ENCODE measurements around the gene MDGA2.
"Not testable (repeated sequence)": the region's sequence is repeated elsewhere in the genome, so short reads cannot be mapped to it uniquely, and the experiment has no call there.

MDGA2 gene

DNA sequence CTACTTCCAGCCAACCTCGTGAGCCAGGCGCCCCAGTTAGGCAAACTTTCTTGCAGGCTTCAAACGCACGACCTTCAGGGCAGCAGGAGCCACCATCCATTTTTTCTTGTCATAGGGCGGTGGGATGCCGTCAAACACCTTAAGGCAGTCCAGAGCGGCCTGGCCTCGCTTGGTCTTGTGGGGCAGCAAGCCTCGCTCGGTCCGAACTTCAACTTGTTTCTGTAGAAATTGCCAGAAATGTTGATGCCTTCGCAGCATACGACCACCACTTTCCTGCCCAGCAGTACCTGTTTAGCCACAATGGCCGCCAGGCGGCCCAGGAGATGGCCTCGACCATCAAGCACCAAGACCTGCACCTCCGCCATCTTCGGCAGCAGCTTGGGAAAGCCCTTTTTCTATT, 474.7 kb downstream of the MDGA2 start:
- Histone ChIP-seq H3K27me3 (ENCODE audit: control insufficient read depth in 1 of 2, insufficient read depth in 1 of 2, low read length in 2 of 2) (no peaks in the 10 kb centered on the region), H3K4me2 (ENCODE audit: low read length, poor library complexity, severe bottlenecking) (no peak overlapping the region), H2BK15ac (ENCODE audit: low read depth, poor library complexity, severe bottlenecking) (no peak overlapping the region), H3K4me3 (ENCODE audit: insufficient read depth in 1 of 2, low read depth in 1 of 2, low read length in 2 of 2) (no peak overlapping the region), H2AK5ac (ENCODE audit: low read length, severe bottlenecking) (no peak overlapping the region), H3K4me1 (ENCODE audit: control insufficient read depth, insufficient read depth, low read depth, low read length) (no peaks in the 10 kb centered on the region), H3K27ac (ENCODE audit: low read length, poor library complexity, severe bottlenecking) (no peak overlapping the region), H3K9ac (ENCODE audit: low read length) (no peak overlapping the region), H3K23ac (ENCODE audit: low read length in 2 of 2) (no peak overlapping the region), H3K4ac (ENCODE audit: low read depth in 1 of 2, low read length in 2 of 2) (no peak overlapping the region), H4K8ac (ENCODE audit: low read length) (no peak overlapping the region), H3K36me3 (ENCODE audit: control insufficient read depth in 1 of 2, insufficient read depth in 2 of 2, low read depth in 1 of 2, low read length in 2 of 2) (no peaks in the 10 kb centered on the region), H3K18ac (ENCODE audit: low read depth in 1 of 2, low read length in 2 of 2) (peak overlapping the region in 1 of 2 experiments; percentile 43), H3K9me3 (ENCODE audit: control insufficient read depth, low read length) (no peaks in the 10 kb centered on the region), H2BK12ac (ENCODE audit: low read length in 2 of 2) (no peak overlapping the region), H3K14ac (ENCODE audit: low read length in 2 of 2) (no peak overlapping the region), H3K79me1 (replicated peaks; ENCODE audit: low read length, poor library complexity, severe bottlenecking) (no peaks in the 10 kb centered on the region), H4K91ac (ENCODE audit: low read length) (no peak overlapping the region), H2BK120ac (ENCODE audit: low read depth, low read length) (no peak overlapping the region), H2BK5ac (ENCODE audit: low read depth, low read length, poor library complexity, severe bottlenecking) (no peak overlapping the region), H2AFZ (ENCODE audit: low read depth, low read length) (no peak overlapping the region)
- 97% methylated on average over 18 of the region's 18 CpGs for WGBS
- DNase-seq = no peak

GRCh38 chr14:47195582-47195981, 479.8 kb downstream of the MDGA2 start:
- Histone ChIP-seq H3K27me3 (ENCODE audit: control insufficient read depth in 1 of 2, insufficient read depth in 1 of 2, low read length in 2 of 2) (no peaks in the 10 kb centered on the region), H3K4me2 (ENCODE audit: low read length, poor library complexity, severe bottlenecking) (no peak overlapping the region), H3K23ac (ENCODE audit: low read length in 2 of 2) (no peak overlapping the region), H3K9ac (ENCODE audit: low read length) (no peak overlapping the region), H2BK5ac (ENCODE audit: low read depth, low read length, poor library complexity, severe bottlenecking) (no peak overlapping the region), H3K4me1 (ENCODE audit: control insufficient read depth, insufficient read depth, low read depth, low read length) (peaks cover 3% of the 10 kb centered on the region), H3K14ac (ENCODE audit: low read length in 2 of 2) (no peak overlapping the region), H4K91ac (ENCODE audit: low read length) (no peak overlapping the region), H3K27ac (ENCODE audit: low read length, poor library complexity, severe bottlenecking) (no peak overlapping the region), H2BK15ac (ENCODE audit: low read depth, poor library complexity, severe bottlenecking) (no peak overlapping the region), H2AFZ (ENCODE audit: low read depth, low read length) (no peak overlapping the region), H3K36me3 (ENCODE audit: control insufficient read depth in 1 of 2, insufficient read depth in 2 of 2, low read depth in 1 of 2, low read length in 2 of 2) (no peaks in the 10 kb centered on the region), H3K4ac (ENCODE audit: low read depth in 1 of 2, low read length in 2 of 2) (no peak overlapping the region), H3K4me3 (ENCODE audit: insufficient read depth in 1 of 2, low read depth in 1 of 2, low read length in 2 of 2) (no peak overlapping the region), H3K18ac (ENCODE audit: low read depth in 1 of 2, low read length in 2 of 2) (no peak overlapping the region), H2BK120ac (ENCODE audit: low read depth, low read length) (no peak overlapping the region), H3K79me1 (replicated peaks; ENCODE audit: low read length, poor library complexity, severe bottlenecking) (no peaks in the 10 kb centered on the region), H2AK5ac (ENCODE audit: low read length, severe bottlenecking) (no peak overlapping the region), H3K9me3 (ENCODE audit: control insufficient read depth, low read length) (no peaks in the 10 kb centered on the region), H4K8ac (ENCODE audit: low read length) (no peak overlapping the region), H2BK12ac (ENCODE audit: low read length in 2 of 2) (no peak overlapping the region)
- DNase-seq = no peak
- WGBS = no CpG with 5 or more reads among the region's 1 CpG

- Histone ChIP-seq H2BK5ac (ENCODE audit: low read depth, low read length, poor library complexity, severe bottlenecking) (no peak overlapping the region), H3K79me1 (replicated peaks; ENCODE audit: low read length, poor library complexity, severe bottlenecking) (no peaks in the 10 kb centered on the region), H3K36me3 (ENCODE audit: control insufficient read depth in 1 of 2, insufficient read depth in 2 of 2, low read depth in 1 of 2, low read length in 2 of 2) (no peaks in the 10 kb centered on the region), H3K27ac (ENCODE audit: low read length, poor library complexity, severe bottlenecking) (peak overlapping the region; percentile 90), H4K8ac (ENCODE audit: low read length) (no peak overlapping the region), H3K4ac (ENCODE audit: low read depth in 1 of 2, low read length in 2 of 2) (no peak overlapping the region), H3K9ac (ENCODE audit: low read length) (no peak overlapping the region), H3K14ac (ENCODE audit: low read length in 2 of 2) (no peak overlapping the region), H3K4me2 (ENCODE audit: low read length, poor library complexity, severe bottlenecking) (no peak overlapping the region), H3K27me3 (ENCODE audit: control insufficient read depth in 1 of 2, insufficient read depth in 1 of 2, low read length in 2 of 2) (no peaks in the 10 kb centered on the region), H3K9me3 (ENCODE audit: control insufficient read depth, low read length) (no peaks in the 10 kb centered on the region), H2BK120ac (ENCODE audit: low read depth, low read length) (no peak overlapping the region), H3K4me3 (ENCODE audit: insufficient read depth in 1 of 2, low read depth in 1 of 2, low read length in 2 of 2) (no peak overlapping the region), H3K18ac (ENCODE audit: low read depth in 1 of 2, low read length in 2 of 2) (no peak overlapping the region), H2BK15ac (ENCODE audit: low read depth, poor library complexity, severe bottlenecking) (no peak overlapping the region), H2AK5ac (ENCODE audit: low read length, severe bottlenecking) (no peak overlapping the region), H3K23ac (ENCODE audit: low read length in 2 of 2) (no peak overlapping the region), H2BK12ac (ENCODE audit: low read length in 2 of 2) (no peak overlapping the region), H3K4me1 (ENCODE audit: control insufficient read depth, insufficient read depth, low read depth, low read length) (peaks cover 3% of the 10 kb centered on the region), H4K91ac (ENCODE audit: low read length) (no peak overlapping the region), H2AFZ (ENCODE audit: low read depth, low read length) (no peak overlapping the region)
- no CpG with 5 or more reads among the region's 1 CpG for WGBS
- DNase-seq = peak; percentile 54
These were observed 481.4 kb downstream of the MDGA2 start for GRCh38 chr14:47194055-47194454.

- H2BK120ac ChIP-seq (ENCODE audit: low read depth, low read length); H2AFZ ChIP-seq (ENCODE audit: low read depth, low read length); H3K4ac ChIP-seq (ENCODE audit: low read depth in 1 of 2, low read length in 2 of 2); H2AK5ac ChIP-seq (ENCODE audit: low read length, severe bottlenecking); H2BK12ac ChIP-seq (ENCODE audit: low read length in 2 of 2); H3K36me3 ChIP-seq (ENCODE audit: control insufficient read depth in 1 of 2, insufficient read depth in 2 of 2, low read depth in 1 of 2, low read length in 2 of 2); H4K91ac ChIP-seq (ENCODE audit: low read length); H4K8ac ChIP-seq (ENCODE audit: low read length); H3K27me3 ChIP-seq (ENCODE audit: control insufficient read depth in 1 of 2, insufficient read depth in 1 of 2, low read length in 2 of 2); H3K4me2 ChIP-seq (ENCODE audit: low read length, poor library complexity, severe bottlenecking); H3K9me3 ChIP-seq (ENCODE audit: control insufficient read depth, low read length); H3K18ac ChIP-seq (ENCODE audit: low read depth in 1 of 2, low read length in 2 of 2); H3K14ac ChIP-seq (ENCODE audit: low read length in 2 of 2); DNase-seq; H3K4me3 ChIP-seq (ENCODE audit: insufficient read depth in 1 of 2, low read depth in 1 of 2, low read length in 2 of 2); H3K9ac ChIP-seq (ENCODE audit: low read length); H3K23ac ChIP-seq (ENCODE audit: low read length in 2 of 2); H3K4me1 ChIP-seq (ENCODE audit: control insufficient read depth, insufficient read depth, low read depth, low read length); H2BK15ac ChIP-seq (ENCODE audit: low read depth, poor library complexity, severe bottlenecking); H3K79me1 ChIP-seq (replicated peaks; ENCODE audit: low read length, poor library complexity, severe bottlenecking): not testable (repeated sequence)
- Histone ChIP-seq H3K27ac (ENCODE audit: low read length, poor library complexity, severe bottlenecking) (peak overlapping the region; percentile 29), H2BK5ac (ENCODE audit: low read depth, low read length, poor library complexity, severe bottlenecking) (peak overlapping the region; percentile 66)
- WGBS = 96% methylated on average over 6 of the region's 7 CpGs
These were observed 483.2 kb downstream of the MDGA2 start for GRCh38 chr14:47192203-47192602.
